GM19240 (cell line): Measurements from ENCODE around the gene NUTM2D.
"Not testable (repeated sequence)": the region's sequence is repeated elsewhere in the genome, so short reads cannot be mapped to it uniquely, and the experiment has no call there.

Experiments used
- DNase-seq: peaks from one replicate; pipeline ENCODE4 v3.0.0; 2011; ENCODE audit warnings: low spot score; ENCODE audit not compliant: insufficient read length

Gene NUTM2D, protein sequence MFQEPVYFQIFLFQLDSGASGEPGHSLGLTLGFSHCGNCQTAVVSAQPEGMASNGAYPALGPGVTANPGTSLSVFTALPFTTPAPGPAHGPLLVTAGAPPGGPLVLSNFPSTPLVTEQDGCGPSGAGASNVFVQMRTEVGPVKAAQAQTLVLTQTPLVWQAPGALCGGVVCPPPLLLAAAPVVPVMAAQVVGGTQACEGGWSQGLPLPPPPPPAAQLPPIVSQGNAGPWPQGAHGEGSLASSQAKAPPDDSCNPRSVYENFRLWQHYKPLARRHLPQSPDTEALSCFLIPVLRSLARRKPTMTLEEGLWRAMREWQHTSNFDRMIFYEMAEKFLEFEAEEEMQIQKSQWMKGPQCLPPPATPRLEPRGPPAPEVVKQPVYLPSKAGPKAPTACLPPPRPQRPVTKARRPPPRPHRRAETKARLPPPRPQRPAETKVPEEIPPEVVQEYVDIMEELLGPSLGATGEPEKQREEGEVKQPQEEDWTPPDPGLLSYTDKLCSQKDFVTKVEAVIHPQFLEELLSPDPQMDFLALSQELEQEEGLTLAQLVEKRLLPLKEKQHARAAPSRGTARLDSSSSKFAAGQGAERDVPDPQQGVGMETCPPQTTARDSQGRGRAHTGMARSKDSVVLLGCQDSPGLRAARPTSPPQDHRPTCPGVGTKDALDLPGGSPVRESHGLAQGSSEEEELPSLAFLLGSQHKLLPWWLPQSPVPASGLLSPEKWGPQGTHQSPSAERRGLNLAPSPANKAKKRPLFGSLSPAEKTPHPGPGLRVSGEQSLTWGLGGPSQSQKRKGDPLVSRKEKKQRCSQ

DNA sequence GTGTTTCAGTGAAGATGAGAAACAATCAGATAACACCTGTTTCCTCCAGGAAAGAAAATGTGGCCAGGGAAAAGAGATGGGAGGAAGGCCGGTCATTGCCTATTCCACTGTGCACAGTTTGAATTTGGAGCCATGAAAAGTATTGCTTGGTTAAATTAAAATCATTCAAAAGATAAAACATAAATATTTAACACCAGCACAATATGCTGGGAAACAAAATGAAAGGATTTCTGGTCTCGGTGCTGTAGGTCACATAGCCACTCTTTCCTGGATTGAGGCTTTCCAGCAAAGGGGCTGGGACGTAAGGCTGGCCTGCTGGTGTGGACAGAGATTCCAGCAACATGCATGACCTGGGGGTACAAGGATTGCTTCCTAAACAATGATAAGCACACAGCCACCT is at the start of gene NUTM2D:
TSS of gene NUTM2D (plus strand) at position 301 of the 400 bp plus-strand sequence. CDS start 522 bp downstream, outside the sequence.
- not testable (repeated sequence) for DNase-seq

DNA sequence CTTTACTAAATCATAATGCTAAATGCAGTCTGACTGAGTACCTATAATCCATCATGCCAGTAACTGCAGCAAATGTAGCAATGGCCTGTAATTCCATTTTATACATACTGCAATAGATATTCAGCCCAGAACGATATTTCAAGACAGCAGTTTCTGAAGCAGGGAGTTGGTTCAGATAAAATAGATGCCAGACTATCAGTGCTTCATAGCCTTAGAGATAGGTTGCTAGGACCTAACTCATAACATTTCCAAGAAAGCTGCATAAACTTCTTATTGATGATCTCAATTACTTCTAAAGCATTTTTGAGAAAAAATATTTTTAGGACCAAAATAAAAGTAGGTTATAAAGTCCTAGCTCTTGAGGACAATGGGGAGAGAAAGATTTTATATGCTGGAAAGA is 48.8 kb upstream of the NUTM2D start:
- DNase-seq, result not testable (repeated sequence)

DNA sequence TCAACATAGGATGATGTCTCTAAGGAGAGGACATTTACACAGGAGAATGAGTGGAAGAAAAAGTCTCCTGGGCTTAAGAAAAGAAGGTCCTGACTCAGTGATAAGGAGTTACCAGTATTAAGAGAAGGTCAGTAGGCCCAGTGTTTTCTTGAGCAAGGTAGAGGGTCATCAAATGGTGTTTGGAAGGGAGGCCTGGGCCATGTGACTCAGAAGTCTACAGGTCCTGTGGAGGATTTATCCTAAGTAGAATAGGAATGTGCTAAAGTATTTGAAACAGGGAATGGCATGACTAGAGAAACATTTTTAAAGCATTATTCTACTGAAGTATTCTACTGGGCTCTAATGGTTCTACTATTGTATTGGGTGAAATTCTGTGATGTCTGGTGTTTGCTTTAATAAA is 47.9 kb upstream of the NUTM2D start:
- DNase-seq, result not testable (repeated sequence)

DNA sequence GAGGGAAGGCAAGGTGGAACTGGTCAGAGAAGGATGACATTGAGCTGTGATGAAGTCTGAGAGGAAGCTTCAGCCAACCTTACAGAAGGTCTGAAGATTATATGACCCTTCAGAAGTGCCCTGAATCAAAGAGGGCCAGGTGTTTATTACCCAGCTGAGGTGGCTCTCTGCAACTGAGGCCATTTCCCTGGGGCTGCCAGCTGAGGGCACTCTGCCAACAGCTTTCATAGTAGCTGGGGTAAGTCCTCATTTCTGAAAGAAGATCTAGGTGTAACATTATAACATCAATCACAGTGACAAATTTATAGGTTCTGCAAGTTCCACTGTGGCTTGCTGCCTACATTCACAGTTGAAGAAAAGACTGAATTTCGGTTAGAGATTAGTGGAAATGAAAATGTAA is 46.0 kb upstream of the NUTM2D start:
- DNase-seq, result not testable (repeated sequence)

DNA sequence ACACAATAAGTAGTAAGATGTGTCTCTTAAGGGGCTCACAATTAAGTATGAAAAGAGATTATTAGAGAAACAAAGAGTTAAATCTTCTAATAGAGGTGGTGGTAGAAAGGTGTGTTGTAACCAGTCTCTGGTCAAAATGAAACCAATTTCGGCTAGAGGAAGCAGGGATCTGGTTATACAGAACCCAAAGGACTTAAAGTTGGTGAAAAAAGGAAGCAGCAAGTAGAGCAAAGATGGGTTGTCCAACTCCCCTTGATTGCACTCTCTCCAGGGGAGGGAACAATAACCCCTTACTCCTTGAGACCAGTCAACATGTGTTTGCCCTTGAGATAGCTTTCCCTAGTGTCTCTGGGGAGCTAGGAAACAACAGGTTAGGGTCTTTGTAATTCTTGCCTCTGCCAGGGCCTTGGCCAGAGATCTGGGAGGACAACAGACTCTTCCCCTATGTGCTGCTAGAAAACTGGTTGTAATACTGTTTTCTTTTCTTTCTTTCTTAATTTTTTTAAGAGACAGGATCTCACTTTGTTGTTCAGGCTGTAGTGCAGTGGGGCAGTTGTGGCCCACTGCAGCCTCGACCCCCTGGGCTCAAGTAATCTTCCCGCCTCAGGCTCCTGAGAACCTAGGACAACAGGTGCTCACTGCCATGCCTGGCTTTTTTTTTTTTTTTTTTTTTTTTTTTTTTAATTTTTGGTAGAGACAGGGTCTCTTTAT is 43.7 kb upstream of the NUTM2D start:
- not testable (repeated sequence) for DNase-seq

DNA sequence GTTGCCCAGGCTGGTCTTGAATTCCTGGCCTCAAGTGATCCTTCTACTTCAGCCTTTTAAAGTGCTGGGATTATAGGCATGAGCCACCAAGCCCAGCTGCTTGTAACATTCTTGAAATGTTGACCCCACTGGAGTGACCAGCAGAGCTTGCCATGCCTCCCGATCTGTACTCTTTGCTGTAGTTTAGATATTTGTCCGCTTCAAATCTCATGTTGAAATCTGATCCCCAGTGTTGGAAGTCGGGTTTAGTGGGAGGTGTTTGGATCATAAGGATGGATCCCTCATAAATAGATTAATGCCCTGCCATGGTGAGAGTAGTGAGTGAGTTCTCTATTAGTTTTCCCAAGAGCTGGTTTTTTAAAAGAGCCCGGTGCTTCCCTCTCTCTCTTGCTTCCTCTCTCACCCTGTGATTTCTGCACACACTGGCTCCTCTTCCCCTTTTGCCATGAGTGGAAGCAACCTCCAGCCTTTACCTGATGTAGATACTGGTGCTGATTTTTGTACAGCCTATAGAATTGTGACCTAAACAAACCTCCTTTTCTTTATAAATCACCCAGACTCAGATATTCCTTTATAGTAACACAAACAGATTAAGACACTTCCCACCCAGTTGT is 43.1 kb upstream of the NUTM2D start:
- DNase-seq, result not testable (repeated sequence)

DNA sequence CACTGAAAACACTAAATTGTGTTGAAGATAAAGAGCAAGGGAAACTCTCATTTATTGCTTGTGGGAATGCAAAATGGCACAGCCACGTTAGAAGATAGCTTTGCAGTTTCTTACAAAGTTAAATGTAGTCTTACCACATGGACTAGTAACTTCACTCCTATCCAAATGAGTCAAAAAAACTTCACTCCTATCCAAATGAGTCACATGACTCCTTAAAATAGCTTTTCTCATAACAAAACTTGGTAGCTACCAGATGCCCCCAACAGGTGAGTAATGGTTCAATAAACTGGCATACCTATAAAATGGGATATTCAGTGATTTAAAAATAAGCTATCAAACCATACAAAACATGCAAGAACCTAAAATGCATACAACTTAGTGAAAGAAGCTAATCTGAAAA is 36.0 kb upstream of the NUTM2D start:
- DNase-seq, result not testable (repeated sequence)

DNA sequence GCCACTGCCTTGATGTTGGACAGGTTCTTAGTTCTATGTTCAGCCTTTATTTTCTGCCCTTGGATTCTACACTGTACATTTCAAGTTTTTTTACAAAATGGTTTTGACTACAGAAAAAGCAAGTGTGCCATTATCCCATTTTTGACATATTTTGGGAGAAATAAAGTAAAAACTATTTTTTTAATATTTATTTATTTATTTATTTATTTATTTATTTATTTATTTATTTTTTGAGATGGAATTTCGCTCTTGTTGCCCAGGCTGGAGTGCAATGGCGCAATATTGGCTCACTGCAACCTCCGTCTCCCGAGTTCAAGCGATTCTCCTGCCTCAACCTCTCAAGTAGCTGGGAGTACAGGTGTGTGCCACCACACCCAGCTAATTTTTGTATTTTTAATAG is 33.0 kb upstream of the NUTM2D start:
- not testable (repeated sequence) for DNase-seq

DNA sequence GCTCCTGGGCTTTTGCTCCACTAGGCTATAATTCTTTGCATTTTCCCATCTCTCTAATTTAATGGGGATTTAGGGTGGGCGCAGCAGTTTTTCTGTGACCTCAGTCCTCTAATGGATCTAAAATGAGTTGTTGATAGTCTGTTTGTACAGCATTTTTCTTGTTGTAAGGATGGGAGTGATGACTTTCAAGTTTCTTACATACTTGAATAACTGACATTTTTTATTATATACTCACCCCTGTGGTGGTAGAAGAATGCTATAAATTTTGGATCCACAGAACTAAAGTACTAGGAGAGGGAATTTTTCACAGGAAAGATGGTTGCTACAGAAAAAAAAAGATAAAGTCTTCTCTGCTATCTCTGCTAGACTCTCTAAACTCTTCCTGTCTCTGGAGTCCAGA is 29.6 kb upstream of the NUTM2D start:
- not testable (repeated sequence) for DNase-seq

DNA sequence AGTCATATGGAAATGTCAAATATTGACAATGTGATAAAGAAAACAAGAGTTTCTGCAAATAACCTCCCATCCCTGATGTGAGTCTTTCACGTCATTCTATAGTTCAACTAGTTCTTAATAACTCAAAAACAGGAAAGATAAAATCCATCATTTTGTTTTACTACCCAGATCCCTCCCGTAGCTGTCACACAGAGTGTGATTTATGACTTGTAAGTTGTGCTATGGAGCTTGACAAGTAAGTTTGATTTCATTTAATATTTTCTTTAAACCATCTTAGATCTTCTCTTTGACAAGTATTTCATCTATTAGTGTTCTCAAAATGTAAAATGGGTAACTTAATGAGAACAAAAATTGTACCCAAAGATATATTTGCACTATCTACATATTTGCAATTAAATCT is 28.4 kb upstream of the NUTM2D start:
- not testable (repeated sequence) for DNase-seq

DNA sequence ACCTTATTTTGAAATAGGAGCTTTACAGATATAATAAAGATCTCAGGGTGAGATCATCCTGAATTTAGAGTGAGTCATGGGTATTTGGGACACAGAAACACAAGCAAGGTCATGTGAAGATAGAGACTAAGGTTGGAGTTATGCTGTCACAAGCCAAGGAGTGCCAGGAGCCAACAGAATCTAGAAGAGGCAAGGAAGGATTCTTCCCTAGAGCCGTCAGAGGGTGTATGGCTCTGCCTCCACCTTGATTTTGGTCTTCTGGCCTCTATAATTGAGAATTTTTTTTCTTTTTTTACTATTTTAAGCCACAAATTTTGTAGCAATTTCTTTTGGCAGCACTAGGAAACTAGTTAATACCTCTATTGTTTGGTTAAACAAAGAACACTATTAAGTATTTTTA is 24.9 kb upstream of the NUTM2D start:
- DNase-seq, result not testable (repeated sequence)

DNA sequence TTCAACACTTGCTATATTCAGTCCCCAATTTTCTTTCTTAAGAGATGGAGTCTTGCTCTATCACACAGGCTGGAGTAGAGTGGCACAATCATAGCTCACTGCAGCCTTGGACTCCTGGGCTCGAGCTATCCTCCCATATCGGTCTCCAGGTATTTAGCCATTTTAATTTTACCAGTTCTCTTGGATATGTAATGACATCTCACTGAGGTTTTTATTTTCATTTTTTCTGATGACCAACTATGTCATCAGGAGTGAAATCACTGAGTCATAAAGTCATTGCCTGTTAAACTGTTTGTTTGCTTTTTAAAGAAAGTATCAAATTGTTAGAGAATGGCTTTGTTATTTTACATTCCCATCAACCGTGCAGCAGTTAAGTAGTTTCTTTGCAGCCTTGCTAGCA is 17.1 kb upstream of the NUTM2D start:
- not testable (repeated sequence) for DNase-seq

DNA sequence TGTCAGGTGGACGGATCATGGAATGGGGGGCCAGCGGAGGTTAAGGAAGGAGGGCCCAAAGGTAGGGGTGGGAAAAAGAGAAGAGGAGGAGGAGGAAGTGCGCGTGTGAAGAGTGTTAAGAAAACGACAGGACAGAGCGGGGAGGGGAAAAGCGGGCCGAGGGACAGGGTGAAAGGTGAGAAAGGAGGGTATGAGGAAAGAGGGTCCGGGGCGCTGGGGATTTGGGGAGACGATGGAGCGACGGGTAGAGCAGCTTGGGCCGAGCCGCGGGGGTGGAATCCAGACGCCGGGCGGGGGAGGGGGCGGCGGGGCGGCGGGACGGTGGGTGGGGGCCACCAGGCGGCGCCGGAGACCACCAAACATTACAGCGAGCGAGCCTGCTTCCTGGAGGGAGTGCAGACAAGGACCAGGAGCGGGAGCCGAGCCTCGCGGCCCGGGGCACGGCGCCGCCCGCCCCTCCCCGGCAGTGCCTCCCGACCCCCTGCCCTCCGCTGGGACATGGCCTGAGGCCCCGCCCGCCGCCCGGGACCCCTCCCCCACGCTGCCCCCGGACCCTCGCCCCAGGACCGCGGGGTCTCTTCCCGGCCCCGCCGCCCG is 15.9 kb upstream of the NUTM2D start:
- not testable (repeated sequence) for DNase-seq

DNA sequence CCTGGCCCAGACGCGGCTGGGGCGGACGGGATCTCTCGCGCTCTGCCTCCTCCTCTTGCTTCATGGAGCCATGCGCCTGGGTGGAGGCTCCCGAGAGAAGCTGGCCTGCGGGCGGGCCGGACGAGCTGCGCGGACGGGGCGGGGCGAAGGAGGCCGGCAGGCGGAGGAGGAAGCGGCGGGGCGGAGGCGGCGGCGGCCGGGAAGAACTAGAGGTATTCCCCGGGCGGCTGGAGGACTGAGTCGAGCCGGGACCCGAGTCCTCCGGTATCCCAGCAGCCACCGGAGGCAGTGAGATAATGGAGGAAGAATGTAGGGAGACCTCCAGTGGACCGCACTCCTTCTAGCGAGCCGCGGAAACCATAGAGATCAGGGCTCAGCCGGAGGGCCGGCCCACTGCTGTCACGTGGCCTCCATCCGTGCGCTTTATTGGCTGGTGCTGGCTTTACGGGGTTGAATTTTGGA is 15.3 kb upstream of the NUTM2D start:
- peak; percentile 0 for DNase-seq

DNA sequence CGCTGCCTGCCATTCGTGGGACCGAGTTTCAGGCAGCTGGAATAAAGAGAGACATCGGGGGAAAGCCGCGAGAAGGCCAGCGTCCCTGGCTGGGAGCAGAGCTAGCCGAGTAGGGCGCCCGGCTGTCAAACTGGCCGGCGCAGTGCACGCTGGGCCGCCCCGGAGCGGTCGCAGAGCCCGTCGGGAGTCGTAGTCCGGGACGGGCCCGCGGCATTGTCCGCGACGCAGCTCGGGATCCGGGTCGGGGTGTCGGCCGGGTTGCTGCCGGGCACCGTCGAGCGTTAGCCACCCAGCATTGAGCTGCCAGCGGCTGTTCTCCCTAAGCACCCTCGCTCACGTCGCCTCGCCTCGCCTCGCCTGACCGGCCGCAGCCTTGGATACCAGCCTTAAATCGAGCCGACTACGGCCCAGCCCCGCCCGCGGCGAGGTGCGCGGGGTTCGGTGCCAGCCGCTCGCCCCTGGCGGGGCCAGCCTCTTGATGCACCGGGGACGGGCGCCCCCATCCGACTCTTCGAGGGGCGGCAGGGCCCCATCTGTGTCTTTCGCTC is 14.8 kb upstream of the NUTM2D start:
- not testable (repeated sequence) for DNase-seq

DNA sequence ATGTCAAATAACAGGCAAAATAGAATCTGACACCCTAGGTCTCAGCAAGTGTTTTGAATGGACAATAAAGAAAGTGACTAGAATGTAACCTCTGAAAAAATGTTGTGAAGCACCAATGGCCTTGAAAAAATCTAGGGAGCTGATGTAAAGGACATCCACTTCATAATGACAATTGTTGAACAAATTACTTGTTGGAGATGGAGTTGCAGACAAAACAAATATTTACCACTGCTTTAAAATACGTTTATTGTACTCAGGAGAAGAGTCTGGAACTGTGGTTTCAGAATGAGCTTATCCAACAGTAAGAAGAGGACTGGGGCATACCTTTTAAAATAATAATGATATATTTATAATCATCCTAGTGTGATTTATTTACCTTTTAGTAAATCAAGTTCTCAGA is 11.8 kb upstream of the NUTM2D start:
- DNase-seq, result not testable (repeated sequence)

DNA sequence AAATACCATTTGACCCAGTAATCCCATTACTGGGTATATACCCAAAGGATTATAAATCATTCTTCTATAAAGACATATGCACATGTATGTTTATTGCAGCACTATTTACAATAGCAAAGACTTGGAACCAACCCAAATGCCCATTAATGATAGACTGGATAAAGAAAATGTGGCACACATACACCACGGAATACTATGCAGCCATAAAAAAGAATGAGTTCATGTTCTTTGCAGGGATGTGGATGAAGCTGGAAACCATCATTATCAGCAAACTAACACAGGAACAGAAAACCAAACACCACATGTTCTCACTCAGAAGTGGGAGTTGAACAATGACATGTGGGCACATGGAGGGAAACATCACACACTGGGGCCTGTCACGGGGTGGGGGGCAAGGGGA is 7.4 kb upstream of the NUTM2D start:
- DNase-seq, result not testable (repeated sequence)

DNA sequence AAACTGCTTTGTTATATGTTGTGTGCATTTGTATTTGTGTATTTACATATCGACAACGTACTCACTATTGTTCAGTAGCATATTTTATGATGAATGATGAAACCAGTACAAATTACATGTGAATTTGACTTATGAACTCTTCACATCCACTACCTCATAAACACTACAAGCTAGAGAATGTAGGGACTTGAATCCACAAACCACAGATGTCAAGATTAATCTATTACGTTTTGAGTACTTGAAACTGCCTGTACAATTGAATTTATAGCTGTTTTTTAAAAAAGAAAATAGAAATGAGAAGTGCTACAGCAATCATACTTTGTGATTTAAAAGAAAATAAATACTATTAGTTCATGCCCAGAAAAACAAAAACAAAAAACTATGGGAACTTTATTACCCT is 4.7 kb upstream of the NUTM2D start:
- not testable (repeated sequence) for DNase-seq

DNA sequence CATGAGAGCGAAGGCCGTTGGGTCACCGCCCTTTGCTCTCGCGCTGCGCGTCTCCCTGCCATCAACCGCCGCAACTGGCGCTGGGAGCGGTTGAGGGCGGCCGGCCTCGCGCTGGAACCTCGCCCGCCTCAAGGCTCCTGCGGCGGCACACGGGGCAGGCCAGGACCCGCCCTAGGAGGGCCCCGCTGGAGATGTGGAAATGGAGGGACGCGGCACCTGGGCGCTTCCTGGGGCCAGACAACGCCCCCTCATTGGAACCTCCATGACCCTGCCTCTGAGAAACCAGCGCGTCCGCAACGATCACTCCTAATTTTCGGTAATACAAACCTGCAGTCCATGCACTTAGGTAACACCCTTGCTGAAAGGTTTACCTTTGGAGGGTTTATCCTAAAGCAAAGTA is 2.4 kb upstream of the NUTM2D start:
- DNase-seq, result not testable (repeated sequence)

DNA sequence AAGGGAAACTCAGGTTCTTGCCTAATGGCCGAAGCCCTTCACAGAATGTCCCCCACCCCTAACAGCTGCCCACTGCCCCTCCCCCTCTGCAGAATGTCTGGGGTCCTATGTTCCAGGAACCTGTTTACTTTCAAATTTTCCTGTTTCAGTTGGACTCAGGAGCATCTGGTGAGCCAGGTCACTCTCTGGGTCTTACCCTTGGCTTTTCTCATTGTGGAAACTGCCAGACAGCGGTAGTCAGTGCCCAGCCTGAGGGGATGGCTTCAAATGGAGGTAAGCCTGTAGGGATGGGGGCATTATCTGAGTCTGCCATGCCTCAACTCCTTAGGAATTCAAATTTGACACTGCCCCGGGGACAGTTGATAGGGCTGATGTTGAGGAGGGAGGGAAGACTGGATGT is 615 bp downstream of the NUTM2D start:
- not testable (repeated sequence) for DNase-seq
